ENCODE measurements around the gene ATG4C.

GRCh38 chr1:62794053-62794452, 10.1 kb downstream of the ATG4C start:
- TF ChIP-seq CTCF (IDR thresholded peaks at IDR 0.05): no peak
- no peak for TF ChIP-seq POLR2A (IDR thresholded peaks at IDR 0.05)
- no peak for TF ChIP-seq POLR2AphosphoS5 (IDR thresholded peaks at IDR 0.05)

Data from prostate gland (tissue), 2 donors.